C4-2B (cell line): ENCODE results near the gene FGFR3.

ENCODE experiments used
- ZFX ChIP-seq: fragments of 450-650 bp; IDR thresholded peaks from 2 replicates; pipeline ENCODE4 v1.6.1; 2017
- TF ChIP-seq, protein P1 (sequence below): fragments of 450-650 bp; conservative IDR thresholded peaks from 2 replicates; pipeline ENCODE4 v1.5.1; 2017; ENCODE audit warnings: mild to moderate bottlenecking

DNA sequence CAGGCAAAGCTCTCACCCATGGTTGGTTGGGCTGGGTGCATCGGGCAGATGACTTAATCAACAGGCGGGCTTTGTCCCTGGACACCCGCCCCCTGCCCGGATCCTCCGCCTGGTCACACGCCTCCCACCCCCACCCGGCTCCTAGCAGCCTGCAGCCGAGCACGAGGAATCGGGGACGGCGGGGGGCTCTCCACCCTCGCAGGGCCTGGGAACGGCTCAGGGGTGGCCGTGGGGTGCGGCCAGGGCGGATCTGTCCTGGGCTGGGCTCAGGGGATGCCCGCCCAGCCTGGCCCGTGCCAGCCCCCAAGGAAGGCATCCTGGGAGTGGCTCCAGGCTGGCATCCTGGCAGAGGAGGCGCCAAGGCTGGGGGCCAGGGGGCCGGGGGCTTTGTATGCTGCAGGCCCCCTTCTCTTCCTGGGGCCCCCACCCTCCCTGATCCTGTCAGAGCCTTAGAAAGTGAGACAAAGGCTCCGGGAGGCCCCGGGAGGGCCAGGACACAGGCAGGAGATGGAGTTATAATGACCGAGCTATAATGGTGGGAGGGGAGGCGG lies 32.5 kb upstream of the FGFR3 start:
- TF ChIP-seq, protein P1, sequence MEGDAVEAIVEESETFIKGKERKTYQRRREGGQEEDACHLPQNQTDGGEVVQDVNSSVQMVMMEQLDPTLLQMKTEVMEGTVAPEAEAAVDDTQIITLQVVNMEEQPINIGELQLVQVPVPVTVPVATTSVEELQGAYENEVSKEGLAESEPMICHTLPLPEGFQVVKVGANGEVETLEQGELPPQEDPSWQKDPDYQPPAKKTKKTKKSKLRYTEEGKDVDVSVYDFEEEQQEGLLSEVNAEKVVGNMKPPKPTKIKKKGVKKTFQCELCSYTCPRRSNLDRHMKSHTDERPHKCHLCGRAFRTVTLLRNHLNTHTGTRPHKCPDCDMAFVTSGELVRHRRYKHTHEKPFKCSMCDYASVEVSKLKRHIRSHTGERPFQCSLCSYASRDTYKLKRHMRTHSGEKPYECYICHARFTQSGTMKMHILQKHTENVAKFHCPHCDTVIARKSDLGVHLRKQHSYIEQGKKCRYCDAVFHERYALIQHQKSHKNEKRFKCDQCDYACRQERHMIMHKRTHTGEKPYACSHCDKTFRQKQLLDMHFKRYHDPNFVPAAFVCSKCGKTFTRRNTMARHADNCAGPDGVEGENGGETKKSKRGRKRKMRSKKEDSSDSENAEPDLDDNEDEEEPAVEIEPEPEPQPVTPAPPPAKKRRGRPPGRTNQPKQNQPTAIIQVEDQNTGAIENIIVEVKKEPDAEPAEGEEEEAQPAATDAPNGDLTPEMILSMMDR: no peak
- no peak for TF ChIP-seq ZFX
